GM21737 (cell line): ENCODE results near the gene NR2E3.
"Not testable (repeated sequence)": the region's sequence is repeated elsewhere in the genome, so short reads cannot be mapped to it uniquely, and the experiment has no call there.

Experiments used
- ATAC-seq: cut with Tn5 transposase; IDR thresholded peaks from one replicate; pipeline ENCODE4 v1.9.1; 2021; ENCODE audit warnings: mild to moderate bottlenecking, moderate library complexity; ENCODE audit not compliant: unreplicated experiment

The NR2E3 gene

DNA sequence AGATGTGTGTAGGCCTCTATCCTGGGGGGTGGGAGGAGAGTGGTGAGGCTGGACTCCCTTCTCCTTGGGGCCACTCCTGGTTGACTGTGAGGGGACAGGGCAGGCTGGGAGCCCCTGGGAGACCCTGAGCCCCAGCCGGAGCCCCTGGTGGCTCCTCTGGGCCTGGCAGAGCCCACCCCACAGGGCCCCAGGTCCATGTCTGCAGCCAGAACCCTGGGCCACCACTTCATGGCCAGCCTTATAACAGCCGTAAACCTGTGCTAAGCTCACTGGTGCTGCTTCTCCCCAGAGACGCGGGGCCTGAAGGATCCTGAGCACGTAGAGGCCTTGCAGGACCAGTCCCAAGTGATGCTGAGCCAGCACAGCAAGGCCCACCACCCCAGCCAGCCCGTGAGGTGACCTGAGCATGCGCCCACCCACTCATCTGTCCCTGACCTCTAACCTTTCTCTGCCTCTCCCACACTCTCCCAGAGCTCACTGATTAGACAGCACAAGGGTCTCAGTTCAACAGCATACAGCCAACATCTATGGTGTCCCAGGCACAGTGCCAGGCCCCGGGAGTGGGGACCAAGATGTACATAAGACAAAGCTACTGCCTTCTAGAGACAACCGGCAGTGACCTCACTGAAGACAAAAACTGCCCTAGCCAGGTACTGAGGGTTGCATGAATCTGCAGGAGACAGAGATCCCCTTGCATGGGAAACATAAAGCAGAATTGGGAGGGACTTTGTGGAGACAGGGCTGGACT lies 3.5 kb downstream of the NR2E3 start:
- ATAC-seq = no peak

DNA sequence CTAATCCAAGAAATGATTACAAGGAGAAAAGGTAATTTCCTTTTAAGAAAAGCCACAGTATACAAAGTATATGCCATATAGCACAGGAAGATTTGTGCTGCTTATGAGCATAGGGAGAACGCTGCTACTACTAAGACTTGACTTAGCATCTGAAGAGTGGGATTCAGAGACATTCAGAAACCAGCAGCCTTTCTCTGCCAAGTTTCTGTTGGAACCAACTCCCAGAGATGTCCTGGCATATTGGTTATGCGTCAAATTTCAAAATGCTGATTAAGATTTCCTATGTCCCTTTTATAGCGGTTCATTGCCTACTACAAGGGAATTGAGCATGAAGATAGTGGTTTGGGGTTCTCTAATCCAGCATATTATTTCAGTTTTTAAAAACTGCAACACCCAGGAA lies 4.9 kb downstream of the NR2E3 start:
- no peak for ATAC-seq

DNA sequence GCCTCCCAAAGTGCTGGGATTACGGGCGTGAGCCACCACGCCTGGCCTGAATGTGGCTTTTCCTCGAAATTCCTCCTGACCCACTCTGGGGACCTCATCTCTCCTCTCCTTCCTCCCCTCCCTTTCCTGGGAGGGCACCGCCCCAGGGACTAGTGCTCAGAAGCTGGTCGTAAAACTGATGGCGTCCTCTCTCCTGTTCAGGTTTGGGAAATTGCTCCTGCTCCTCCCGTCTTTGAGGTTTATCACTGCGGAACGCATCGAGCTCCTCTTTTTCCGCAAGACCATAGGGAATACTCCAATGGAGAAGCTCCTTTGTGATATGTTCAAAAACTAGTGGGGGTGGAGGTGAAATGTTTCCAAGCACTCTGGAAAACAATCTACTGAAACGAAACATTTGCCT lies 7.0 kb downstream of the NR2E3 start:
- no peak for ATAC-seq

DNA sequence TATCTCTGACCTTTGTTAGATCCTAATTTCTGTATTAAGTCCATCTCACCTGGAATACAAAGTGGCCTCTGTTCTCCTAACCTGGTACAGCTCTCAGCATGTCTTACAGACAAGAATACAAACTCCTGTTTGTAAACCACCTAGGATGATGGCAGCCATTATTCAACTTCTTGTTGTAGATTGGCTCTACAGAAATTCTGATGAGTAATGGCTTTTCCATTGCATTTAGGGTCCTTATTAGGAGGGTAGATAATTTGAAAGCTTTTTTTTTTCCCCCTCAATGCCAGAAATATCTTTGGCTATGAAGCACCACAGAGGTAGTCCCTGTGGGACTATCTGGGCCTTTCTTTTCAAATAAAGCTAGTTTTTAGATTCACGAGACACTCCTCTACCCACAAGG lies 9.8 kb downstream of the NR2E3 start:
- no peak for ATAC-seq

DNA sequence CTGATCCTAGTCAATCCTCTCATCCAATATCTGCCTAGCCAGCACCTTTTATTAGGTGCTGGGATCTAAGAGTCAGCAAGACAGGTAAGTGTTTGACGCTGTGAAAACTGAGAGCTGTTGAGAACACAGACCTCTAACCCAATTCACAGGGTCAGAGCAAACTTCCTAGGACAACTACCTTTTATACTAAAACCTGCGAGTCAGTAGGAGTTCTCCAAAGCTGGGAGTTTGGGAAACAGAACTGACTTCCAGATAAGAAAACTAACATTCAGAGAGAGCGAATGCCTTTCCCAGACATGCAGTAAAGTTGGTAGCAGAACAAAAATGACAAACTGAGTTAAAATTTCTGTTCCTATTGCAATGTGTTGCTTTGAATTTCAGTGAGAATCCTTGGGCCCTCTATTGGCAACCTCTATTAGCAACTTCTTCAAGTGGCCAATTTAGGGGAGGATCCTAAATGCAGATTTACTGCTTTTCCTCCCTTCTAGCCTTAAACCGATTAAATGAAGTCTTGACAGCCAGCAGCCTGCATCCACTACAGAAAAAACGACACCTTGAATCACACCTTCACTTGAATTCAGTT lies 11.3 kb downstream of the NR2E3 start:
- no peak for ATAC-seq

DNA sequence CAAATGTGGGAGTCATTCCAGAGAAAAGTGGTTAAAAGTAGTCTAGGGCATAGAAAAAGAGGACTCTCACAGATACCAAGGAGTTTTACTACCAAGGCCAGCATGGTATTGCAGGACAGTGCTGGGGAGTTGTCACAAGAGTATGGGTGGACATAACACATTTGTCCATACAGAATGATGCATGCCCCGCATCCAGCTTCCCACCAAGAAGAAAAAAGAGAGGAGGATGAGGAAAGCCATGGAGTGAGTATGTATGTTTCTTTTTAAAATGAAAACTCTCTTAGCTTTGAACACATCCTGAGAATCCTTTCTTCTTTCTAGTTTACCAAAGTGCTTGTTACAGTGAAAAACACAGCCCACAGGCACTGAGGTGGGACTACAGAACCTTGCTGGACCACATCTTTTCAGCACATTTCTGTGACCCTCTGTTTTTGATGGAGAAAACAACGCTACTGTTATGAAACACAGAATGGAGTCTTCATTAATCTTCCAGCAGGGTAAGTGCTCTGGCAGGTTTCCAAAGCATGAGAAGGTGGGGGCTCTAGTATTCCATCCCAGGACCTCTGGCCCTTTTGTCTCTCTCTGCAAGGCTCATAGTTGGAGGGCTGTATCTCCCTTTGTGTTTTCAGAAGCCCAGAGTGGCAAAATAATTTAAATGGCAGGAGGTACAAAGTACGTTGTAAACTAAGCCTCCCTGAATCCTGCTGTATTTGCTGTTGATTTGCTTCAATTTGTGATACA lies 12.7 kb downstream of the NR2E3 start:
- no peak for ATAC-seq

DNA sequence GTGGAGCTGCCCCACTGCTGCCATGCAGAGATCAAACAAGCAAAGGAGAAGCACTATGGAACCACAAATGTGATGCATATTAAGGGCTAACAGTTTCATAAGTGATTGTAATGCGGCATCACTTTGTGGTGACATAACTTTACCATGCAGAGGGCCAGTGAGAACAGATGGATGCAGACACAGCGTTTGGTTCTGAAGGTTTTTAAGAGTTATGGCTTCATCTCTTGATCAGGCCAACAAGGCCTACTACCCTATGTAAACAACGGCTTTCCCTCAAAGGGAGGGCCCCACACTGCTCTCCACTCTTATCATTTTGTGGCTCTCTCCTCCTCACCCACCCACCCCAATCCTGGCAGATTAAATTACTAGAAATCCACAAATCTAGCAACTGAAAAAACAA lies 13.4 kb downstream of the NR2E3 start:
- no peak for ATAC-seq

DNA sequence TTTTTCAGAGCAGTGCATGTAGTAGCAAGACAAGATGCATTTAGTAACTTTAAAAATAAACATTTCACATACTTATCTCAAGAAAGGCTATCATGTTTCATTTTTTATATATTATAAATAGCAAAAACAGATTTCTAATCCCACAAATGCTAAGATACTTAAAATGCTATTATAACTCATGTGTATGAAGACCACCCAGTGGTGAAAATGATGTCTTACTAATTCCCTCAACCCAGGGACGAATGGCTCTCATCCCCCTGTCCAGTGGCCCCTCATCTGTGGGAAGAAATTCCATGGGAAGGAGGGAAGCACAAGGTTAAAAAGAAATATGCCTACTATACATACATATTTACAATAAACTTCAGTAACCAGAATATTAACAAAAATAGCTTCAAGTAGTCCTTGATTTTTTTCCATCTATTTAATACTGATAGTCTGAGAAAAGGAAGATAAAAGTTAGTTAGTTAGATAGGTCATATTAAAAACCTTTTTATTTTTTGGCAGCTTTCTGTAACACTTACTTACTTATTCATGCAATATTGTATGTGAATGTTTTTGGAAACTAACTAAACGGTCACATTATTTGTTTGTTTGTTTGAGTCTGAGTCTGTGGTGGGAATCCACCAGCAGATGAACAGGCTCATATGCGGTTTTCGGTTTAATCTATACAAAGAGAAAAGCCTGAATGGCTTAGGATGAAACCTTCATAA lies 14.8 kb downstream of the NR2E3 start:
- no peak for ATAC-seq

DNA sequence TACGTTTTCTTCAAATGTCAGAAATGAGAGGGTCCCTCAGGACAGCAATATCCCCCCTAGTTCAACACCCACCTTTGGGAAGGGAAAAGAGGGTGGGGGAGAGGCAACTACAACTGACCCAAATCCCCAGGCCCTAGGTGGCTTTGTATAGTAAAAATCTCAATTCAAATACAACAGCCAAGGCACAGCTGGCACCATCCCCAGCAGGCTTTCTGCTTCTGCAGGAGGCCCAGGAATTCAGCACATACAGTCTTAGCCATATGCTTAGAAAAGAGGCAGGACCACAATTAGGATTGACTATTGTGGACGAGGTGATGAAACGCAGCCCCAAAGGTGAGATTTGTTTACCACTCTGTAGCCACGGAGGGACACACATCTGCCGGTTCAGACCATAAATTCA lies 15.8 kb downstream of the NR2E3 start:
- no peak for ATAC-seq

DNA sequence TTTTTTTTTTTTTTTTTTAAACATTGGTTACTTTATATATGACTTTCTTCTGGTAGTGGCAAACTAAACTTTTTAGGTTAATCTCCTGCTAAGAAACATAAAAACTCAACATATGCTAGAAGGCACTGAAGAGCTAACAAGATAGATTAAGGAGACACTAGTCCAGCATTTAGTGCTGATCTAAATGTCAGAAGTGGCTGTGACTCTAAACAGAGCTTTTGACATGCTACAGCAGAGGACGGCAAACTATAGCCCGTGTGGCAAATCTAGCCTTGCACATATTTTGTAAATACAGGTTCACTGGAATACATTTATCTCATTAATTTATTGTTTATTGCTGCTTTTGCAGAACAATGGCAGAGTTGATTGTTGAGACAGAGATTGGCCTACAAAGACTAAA lies 20.6 kb downstream of the NR2E3 start:
- no peak for ATAC-seq

DNA sequence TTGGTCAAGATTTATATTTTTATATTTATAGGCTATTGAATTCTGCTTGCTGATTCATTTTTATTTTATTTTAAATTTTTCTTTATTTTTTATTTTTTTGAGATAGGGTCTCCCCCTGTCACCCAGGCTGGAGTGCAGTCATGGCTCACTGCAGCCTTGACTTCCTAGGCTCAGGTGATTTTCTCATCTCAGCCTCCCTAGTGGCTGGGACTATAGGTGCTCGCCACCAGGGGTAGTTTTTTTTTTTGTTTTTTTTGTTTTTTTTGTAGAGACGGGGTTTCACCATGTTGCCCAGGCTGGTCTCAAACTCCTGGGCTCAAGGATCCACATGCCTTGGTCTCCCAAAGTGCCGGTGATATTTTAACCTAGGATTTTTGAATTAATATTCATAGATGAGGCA lies 31.2 kb downstream of the NR2E3 start:
- no peak for ATAC-seq

DNA sequence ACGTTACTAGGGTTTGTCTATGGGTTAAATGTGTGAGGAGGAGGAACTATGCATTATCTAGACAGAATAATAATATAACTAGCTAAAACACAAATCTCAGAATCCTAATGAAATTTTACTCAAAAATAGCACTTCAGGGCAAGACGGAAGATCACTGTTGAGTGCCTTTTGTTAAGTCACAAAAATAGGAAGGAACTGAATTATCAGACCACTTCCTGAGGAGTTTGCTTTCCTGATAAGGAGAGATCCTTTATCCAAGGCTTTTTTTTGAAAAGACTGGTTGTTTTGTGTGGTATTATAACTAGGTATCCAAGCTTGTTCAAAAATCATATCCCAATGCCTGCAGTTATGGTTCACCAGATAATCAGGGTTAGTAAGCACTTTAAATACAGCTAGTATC lies 34.6 kb downstream of the NR2E3 start:
- ATAC-seq = no peak

DNA sequence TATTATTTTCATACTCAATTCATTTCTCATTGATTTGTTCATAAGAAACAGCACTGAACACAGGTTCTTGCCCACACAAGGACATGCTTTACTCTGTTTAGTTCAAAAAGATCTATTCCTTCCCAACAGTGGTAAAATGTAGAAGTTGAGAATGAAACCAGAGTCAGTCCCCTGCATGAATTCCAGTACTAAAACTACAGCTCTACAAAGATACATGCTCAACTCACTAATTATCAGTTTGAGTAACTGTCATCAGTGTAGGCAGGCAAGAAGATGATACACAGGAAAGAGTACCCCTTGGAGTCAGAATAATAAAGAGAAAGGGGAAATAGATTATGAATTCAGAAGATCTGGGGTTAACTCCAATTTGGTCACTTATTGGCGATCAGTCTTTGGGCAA lies 43.2 kb downstream of the NR2E3 start:
- no peak for ATAC-seq

DNA sequence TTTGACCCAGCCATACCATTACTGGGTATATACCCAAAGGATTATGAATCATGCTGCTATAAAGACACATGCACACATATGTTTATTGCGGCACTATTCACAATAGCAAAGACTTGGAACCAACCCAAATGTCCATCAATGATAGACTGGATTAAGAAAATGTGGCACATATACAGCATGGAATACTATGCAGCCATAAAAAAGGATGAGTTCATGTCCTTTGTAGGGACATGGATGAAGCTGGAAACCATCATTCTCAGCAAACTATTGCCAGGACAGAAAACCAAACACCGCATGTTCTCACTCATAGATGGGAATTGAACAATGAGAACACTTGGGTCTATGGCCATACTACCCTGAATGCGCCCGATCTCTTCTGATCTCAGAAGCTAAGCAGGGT lies 47.9 kb downstream of the NR2E3 start:
- not testable (repeated sequence) for ATAC-seq
